Astrocyte of the hippocampus (primary cell): ENCODE measurements around the gene HLA-DQB2.
"Not testable (repeated sequence)": the region's sequence is repeated elsewhere in the genome, so short reads cannot be mapped to it uniquely, and the experiment has no call there.

ENCODE experiments used
- DNase-seq: peaks from one replicate; pipeline ENCODE4 v3.0.0; 2011; ENCODE audit warnings: low read depth, low spot score

HLA-DQB2 gene

GRCh38 chr6:32763421-32763820 lies at the start of gene HLA-DQB2:
Gene HLA-DQB2, minus strand, starts transcription at chr6:32763532. Its CDS starts 62 bp downstream, at chr6:32763470.
- DNase-seq: peak; percentile 2

GRCh38 chr6:32809171-32809570 lies 45.8 kb upstream of the HLA-DQB2 start:
- DNase-seq: no peak

GRCh38 chr6:32807020-32807580 lies 43.8 kb upstream of the HLA-DQB2 start:
- no peak for DNase-seq

- DNase-seq: not testable (repeated sequence)
Measured at GRCh38 chr6:32805404-32805803, 42.1 kb upstream of the HLA-DQB2 start.

GRCh38 chr6:32803416-32803815 lies 40.1 kb upstream of the HLA-DQB2 start:
- DNase-seq: no peak

- no peak for DNase-seq
Measured at GRCh38 chr6:32799740-32800139, 36.4 kb upstream of the HLA-DQB2 start.

GRCh38 chr6:32799168-32799567 lies 35.8 kb upstream of the HLA-DQB2 start:
- no peak for DNase-seq

- peak; percentile 81 for DNase-seq
Measured at GRCh38 chr6:32796848-32797776, 33.8 kb upstream of the HLA-DQB2 start.

- no peak for DNase-seq
Measured at GRCh38 chr6:32794510-32794909, 31.2 kb upstream of the HLA-DQB2 start.

- DNase-seq: no peak
Measured at GRCh38 chr6:32792901-32793435, 29.6 kb upstream of the HLA-DQB2 start.

GRCh38 chr6:32790306-32790705 lies 27.0 kb upstream of the HLA-DQB2 start:
- no peak for DNase-seq

- peak; percentile 54 for DNase-seq
Measured at GRCh38 chr6:32785781-32786533, 22.6 kb upstream of the HLA-DQB2 start.

- DNase-seq: not testable (repeated sequence)
Measured at GRCh38 chr6:32782923-32783322, 19.6 kb upstream of the HLA-DQB2 start.

- DNase-seq: no peak
Measured at GRCh38 chr6:32779036-32779435, 15.7 kb upstream of the HLA-DQB2 start.

GRCh38 chr6:32775071-32775470 lies 11.7 kb upstream of the HLA-DQB2 start:
- DNase-seq: no peak

- no peak for DNase-seq
Measured at GRCh38 chr6:32774426-32774825, 11.1 kb upstream of the HLA-DQB2 start.

- no peak for DNase-seq
Measured at GRCh38 chr6:32772656-32773055, 9.3 kb upstream of the HLA-DQB2 start.

GRCh38 chr6:32764048-32764447 lies 716 bp upstream of the HLA-DQB2 start:
- no peak for DNase-seq

GRCh38 chr6:32761548-32761947 lies 1.8 kb downstream of the HLA-DQB2 start:
- DNase-seq: no peak

GRCh38 chr6:32761072-32761471 lies 2.3 kb downstream of the HLA-DQB2 start:
- DNase-seq: no peak

- DNase-seq: no peak
Measured at GRCh38 chr6:32759669-32760068, 3.7 kb downstream of the HLA-DQB2 start.

- no peak for DNase-seq
Measured at GRCh38 chr6:32752580-32752979, 10.8 kb downstream of the HLA-DQB2 start.
